HG03103 (cell line): Measurements from ENCODE around the gene HYI.
"Not testable (repeated sequence)": the region's sequence is repeated elsewhere in the genome, so short reads cannot be mapped to it uniquely, and the experiment has no call there.

Source experiments
- ATAC-seq: cut with Tn5 transposase; IDR thresholded peaks from one replicate; pipeline ENCODE4 v1.9.1; 2021; ENCODE audit warnings: low read depth; ENCODE audit not compliant: unreplicated experiment

HYI gene

DNA sequence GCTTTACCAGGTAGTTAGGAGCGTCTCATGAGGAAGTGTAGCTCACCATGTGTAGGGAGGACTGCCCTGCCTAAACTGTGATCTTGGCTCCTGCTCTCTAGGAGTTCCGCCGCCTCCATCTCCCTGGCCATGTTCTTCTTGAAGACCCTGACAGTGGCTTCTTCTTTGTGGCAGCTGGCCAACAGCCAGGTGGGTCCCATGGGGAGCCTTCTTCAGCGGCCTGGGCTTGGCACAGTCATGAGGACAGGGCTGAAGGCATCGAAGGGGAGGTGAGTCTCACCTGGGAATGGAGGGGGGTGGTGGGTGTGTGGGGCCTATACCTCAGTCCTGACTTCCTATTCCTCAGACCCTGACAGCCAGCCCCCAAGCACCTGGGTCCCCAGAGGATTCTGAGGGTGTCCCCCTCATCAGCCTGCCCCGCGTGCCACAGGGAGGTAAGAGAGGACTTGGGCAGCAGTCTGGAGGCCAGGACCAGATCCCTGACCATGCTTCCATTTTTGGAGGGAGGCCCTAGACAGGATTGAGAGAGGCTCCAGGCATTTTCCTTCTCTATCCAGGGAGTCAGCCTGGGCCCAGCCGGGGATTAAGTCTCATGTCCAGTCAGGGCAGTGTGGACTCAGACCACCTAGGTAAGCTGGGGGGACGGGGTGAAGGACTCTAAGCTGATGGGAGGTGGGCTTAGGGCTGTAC is 21.4 kb downstream of the HYI start:
- ATAC-seq: no peak

- no peak for ATAC-seq
Observed at GRCh38 chr1:43431676-43432075, 22.1 kb downstream of the HYI start.

- ATAC-seq: no peak
Observed at GRCh38 chr1:43430831-43431230, 22.9 kb downstream of the HYI start.

- no peak for ATAC-seq
Observed at GRCh38 chr1:43427941-43428340, 25.8 kb downstream of the HYI start.

DNA sequence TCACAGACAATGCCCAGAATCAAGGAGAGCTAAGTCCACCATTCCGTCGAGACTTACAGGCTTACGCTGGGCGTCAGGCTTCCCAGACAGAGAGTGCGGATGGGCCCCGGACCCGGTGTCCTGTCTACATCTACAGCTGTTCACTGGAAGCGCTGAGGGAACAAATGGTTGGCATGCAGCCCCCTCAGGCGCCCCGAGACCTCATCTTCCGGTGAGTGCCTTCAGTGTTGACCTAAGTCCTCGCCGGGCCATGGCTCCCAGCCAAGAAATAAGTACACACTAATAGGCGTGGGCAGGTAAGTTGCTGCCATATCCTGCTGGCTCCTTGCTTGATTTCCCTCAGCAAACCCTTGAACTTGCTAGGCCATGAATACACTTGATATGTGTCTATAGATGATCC is 26.2 kb downstream of the HYI start:
- ATAC-seq: no peak

- no peak for ATAC-seq
Observed at GRCh38 chr1:43426221-43426620, 27.5 kb downstream of the HYI start.

- ATAC-seq: no peak
Observed at GRCh38 chr1:43425045-43425444, 28.7 kb downstream of the HYI start.

- ATAC-seq: no peak
Observed at GRCh38 chr1:43423672-43424550, 29.8 kb downstream of the HYI start.

GRCh38 chr1:43422995-43423671 is 30.6 kb downstream of the HYI start:
- ATAC-seq: no peak

- no peak for ATAC-seq
Observed at GRCh38 chr1:43421976-43422750, 31.6 kb downstream of the HYI start.

DNA sequence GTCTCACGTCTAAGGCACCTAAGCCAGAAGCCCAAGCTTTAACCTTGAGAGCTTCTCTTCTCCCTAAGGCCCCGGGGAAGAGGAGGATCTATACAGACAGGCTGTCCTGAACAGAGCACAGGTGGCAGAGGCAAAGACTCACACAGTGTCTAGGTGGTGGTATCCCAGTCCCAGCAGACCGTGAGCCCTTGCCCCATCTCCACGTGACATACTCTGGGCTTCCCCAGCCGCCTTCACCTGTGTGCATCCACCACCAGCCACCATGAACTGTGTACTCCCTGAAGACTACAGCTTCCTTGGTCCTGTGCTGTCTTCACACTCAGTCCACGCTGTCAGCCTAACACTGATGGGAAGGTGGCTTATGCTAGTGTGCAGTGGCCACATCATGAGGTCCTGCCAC is 32.3 kb downstream of the HYI start:
- no peak for ATAC-seq

DNA sequence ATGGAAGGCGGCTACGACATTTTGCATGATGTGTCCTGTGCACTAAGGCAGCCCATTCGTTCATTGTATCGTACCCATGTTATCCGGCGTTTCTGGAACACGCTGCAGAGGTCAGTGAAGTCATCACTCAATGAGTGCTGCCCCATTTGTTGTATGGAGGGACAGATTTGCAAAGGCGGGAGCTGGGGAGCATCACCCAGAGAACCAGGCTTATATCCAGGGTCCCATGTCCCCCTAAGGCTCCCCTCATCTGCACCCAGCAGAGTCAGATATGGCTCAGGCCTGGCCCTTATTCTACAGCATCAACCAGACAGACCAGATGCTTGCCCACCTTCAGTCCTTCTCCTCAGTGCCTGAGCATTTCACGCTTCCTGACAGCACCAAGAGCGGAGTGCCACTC is 32.9 kb downstream of the HYI start:
- no peak for ATAC-seq

DNA sequence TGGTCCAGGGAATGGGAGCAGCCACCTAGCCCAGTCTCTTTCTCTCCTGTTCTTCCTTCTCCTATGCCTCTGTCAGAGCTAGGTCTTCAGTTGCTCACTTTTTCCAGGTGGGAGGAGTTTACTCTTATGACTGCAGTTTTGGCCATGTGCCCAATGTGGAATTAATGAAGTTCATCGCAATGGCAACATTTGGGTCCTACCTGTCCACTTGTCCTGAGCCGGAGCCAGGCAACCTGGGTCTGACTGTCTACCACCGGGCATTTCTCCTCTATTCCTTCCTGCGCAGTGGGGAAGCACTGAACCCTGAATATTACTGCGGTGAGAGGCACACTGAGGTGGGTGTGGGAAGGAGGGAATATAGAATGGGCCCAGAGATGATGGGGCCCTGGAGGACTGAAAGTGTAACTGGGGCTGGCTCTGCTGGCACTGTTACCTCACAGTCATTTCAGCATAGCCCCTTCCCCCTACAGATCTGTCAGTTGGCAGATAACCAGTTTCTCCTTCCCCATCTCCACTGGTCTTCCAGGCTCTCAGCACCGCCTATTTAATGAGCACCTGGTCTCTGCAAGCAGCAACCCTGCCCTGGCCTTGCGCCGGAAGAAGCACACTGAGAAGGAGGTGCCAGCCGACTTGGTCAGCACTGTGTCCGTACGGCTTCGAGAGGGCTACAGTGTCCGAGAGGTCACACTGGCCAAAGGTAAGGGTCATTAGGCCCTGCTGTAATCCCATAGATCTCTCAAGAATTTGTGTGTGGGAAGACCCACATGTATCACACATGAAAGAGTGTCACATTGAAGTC is 33.9 kb downstream of the HYI start:
- ATAC-seq: no peak

DNA sequence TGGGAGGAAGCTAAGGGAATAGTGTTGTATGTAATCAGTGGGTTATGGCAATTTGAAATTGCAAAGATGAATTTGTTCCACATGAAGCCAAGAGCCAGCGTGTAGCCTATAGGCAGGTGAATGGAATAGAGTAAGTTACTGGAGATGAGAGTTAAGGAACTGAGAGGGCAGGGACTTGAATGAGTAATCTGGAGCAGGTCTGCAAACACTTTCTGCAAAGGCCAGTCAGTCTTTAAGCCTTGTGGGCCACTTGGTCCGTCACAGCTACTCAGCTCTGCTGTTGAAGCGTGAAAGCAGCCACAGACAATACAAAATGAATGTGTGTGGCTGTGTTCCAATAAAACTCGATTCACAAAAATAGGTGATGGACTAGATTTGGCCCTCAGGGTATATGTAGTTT is 34.9 kb downstream of the HYI start:
- ATAC-seq: no peak

DNA sequence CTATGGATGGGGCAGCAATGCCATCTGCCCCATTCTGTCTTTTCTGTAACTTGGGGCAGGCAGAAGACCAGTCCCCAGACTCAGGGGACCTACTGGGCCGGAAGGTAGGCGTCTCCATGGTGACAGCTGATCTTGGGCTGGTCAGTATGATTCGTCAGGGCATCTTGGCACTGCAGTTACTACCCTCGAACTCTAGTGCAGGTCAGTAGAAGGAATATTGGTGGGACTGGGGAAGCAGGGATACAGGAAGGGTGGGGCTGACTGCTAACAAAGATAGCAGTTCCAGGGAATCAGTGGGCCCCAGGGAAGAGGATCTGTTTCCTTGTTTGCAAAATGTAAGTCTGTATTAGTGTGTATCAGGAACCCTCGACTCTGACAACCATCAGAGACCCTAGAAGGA is 37.8 kb downstream of the HYI start:
- ATAC-seq: no peak

- no peak for ATAC-seq
Observed at GRCh38 chr1:43414634-43415223, 39.0 kb downstream of the HYI start.

DNA sequence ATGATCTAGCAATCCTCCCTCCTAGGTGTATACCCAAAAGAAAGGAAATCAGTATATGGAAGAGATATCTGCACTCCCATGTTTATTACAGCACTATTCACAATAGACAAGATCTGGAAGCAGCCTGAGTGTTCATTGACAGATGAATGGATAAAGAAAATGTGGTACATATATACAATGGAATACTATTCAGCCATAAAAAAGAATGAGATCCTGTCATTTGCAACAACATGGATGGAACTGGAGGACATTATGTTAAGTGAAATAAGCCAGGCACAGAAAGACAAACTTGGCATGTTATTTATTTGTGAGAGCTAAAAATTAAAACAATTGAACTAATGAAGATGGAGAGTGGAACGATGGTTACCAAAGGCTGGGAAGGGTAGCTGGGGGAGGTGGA is 40.3 kb downstream of the HYI start:
- ATAC-seq: not testable (repeated sequence)

- no peak for ATAC-seq
Observed at GRCh38 chr1:43410571-43410970, 43.2 kb downstream of the HYI start.

DNA sequence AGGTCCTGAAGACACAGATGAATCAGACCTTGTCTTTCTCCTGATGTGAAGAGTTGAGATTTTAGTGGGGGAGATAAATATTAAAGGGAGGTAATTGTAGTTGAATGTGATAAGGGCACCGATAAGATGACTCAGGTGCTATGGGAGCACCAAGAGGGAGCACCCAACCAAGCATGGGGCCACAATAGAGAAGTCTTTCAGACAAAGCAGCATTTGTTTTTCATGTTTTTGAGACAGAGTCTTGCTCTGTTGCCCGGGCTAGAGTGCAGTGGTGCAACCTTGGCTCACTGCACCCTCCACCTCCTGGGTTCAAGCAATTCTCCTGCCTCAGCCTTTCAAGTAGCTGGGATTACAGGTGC is 47.9 kb downstream of the HYI start:
- ATAC-seq: no peak
